Measurements from ENCODE around the gene DNAJC12. TPM values are rescaled to one million over a fixed set of nuclear protein-coding genes. Genes with fewer than 3 reads are reported as not detected.
A peak's percentile ranks its signal among the peaks of the same experiment; 100 is the strongest.

Gene DNAJC12
- total RNA-seq, 4 donors from 2014 or later, result 1.3 to 5.2 (median 2.6) TPM

DNA sequence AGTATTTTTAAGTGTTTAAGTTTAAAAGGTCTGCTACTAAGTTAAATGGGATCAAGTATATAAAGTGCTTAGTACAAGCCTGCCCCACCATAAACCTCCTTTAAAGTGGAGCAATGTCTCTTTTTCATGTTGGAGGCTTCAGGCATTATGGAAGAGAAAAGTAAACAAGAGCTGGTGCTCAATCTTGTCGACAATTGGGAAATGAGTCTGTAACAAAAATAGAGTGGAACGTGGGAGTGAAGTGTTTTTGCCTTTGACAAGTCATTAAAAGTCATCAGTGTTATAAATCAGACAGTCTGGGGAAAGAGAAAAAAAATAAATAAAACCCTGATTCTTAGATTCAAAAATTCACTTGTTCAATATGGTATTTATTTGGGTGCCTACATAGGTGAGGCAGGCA lies 44.7 kb downstream of the DNAJC12 start:
- no peak for DNase-seq (ENCODE audit: low spot score)
- TF ChIP-seq, protein P1, sequence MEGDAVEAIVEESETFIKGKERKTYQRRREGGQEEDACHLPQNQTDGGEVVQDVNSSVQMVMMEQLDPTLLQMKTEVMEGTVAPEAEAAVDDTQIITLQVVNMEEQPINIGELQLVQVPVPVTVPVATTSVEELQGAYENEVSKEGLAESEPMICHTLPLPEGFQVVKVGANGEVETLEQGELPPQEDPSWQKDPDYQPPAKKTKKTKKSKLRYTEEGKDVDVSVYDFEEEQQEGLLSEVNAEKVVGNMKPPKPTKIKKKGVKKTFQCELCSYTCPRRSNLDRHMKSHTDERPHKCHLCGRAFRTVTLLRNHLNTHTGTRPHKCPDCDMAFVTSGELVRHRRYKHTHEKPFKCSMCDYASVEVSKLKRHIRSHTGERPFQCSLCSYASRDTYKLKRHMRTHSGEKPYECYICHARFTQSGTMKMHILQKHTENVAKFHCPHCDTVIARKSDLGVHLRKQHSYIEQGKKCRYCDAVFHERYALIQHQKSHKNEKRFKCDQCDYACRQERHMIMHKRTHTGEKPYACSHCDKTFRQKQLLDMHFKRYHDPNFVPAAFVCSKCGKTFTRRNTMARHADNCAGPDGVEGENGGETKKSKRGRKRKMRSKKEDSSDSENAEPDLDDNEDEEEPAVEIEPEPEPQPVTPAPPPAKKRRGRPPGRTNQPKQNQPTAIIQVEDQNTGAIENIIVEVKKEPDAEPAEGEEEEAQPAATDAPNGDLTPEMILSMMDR (IDR thresholded peaks at IDR 0.05), result no peak
- no peak for ATAC-seq (ENCODE audit: low FRiP score)

DNA sequence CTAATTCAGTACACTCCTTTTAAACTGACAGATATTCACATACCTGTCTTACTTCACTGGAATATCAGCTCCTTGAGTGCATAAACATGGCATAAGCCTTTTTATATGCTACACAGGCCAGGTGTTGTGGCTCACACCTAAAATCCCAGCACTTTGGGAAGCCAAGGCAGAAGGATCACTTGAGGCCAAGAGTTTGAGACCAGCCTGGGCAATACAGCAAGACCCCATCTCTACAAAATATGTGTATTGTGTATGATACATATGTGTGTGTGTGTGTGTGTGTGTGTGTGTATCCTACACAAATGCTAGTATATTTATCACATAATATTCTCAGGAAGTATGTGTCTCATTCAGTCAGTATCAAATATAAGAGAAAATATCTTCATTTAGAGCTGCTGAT lies 45.3 kb downstream of the DNAJC12 start:
- DNase-seq (ENCODE audit: low spot score), result no peak
- ATAC-seq (ENCODE audit: low FRiP score), result no peak
- TF ChIP-seq, protein P1 (IDR thresholded peaks at IDR 0.05), result no peak

DNA sequence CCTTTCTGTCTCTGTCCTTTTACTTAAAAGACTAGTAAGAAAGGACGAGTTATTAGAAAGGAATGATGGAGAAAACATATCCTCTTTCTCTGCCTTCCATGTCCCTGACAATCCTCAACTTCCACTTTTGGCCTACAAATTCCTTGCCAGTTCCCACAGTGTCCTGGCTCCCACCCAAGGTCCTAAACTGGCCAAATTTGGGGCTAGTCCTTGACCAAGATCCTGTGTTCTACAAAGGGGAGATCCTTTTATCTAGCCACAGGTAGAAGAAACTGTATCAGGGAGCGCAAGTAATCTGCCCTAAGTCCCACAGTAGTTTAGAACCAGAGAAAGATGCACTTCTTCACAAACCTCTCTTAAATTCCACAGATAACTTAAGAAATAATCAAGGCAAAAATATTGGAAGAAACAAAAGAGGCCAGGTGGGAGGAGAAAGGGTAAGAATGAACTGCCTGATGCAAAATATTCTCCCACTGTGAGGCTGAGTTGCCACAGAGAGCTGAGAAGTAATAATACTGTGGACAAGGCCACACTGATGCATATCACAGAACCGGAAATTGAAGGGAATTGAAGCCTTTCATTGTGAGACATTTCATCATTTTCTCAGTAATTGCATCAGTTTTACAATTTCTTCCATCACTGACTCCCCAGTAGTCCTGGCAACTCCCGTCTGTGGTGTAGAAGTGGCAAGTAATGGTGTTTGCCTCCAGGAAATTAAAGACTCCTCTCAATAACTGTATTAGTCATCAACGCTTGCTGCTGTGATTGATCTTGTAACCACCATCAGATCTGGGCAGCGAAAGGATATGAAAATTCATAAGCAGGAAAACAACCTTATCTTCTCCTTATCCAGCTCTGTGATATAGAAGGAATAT lies 47.2 kb downstream of the DNAJC12 start:
- no peak for DNase-seq (ENCODE audit: low spot score)
- peak; percentile 85 for ATAC-seq (ENCODE audit: low FRiP score)

DNA sequence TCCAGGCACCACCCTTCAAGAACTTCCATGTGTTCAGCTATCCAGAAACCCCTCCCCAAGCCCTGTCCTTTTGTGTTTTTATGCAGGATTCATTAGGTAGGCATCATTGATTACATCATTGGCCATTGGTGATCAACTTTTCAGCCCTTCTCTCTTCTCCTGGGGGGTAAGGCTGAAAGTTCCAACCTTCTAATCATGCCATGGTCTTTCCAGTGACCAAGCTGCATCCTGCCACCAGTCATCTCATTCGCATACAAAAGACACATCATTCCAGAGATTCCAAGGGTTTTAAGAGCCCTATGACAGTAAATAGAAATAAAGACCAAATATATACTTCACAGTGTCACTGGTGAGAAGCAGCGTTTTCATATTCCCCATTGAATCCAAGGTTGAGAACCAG lies 48.2 kb downstream of the DNAJC12 start:
- no peak for DNase-seq (ENCODE audit: low spot score)
- ATAC-seq (ENCODE audit: low FRiP score), result no peak

More for the DNA sequence above, 47.2 kb downstream of the DNAJC12 start:
- TF ChIP-seq, protein P1 (IDR thresholded peaks at IDR 0.05), result no peak

DNA sequence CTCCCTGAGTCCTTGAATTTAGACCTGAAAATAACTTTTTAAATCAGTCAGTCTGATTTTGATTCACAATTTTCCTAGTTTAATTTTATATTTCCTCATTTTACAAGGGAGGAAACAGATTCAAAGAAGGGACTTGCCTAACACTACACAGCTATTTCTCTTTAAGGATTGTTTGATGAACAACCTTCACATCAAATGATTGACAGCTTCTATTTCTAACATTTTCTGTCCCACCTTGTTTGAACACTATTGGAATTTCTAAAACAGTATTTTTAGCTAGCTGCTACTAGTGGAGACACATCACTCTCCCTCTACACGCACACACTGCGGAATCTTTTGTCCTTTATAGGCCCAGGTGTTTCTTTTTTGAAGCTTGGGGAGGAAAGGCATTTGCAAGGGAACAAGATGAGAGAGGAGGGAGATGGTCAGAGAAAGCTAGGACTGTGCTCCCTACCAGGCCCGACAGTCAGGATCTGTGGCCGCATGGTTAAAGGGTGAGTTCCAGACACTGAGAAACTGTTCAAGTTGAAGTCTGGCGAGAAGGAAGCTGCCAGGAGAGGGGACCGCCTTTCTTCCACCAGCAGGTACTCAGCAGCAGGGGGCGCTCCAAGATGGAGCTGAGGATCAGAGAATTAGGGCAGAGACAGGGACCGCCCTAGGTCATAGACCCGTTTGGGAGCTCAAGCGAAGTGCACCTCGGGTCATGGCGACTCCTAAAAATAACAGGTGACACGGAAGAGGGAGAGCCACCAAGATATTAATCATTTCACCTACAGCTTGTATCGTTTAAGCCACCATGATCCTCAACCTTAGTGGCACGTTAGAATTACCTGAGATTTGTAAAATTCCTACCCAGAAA lies 49.7 kb downstream of the DNAJC12 start:
- ATAC-seq (ENCODE audit: low FRiP score) (no peak), DNase-seq (ENCODE audit: low spot score) (no peak)
- TF ChIP-seq, protein P1 (IDR thresholded peaks at IDR 0.05), result no peak

More for the DNA sequence above, 48.2 kb downstream of the DNAJC12 start:
- TF ChIP-seq, protein P1 (IDR thresholded peaks at IDR 0.05), result no peak

DNA sequence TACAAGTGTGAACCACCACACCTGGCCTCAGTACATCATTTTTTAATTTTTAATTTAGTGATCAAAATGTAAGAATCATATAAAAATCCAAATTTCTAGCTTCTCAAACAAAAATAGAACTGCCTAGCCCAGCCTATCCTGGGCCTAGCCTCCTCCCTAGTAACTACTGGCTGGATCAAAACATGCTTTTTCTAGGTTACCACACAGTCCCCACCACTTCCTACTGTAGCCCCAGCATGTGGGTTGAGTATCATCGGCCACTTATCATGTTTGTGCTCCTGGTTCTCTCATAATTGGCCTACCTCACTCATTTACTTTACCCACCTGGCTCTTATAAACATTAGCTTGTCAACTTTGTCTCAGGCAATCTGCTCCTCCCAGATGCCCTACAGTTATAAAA lies 52.9 kb downstream of the DNAJC12 start:
- no peak for DNase-seq (ENCODE audit: low spot score)
- TF ChIP-seq, protein P1 (IDR thresholded peaks at IDR 0.05), result no peak
- no peak for ATAC-seq (ENCODE audit: low FRiP score)

Data from omental fat pad (tissue), 4 donors.